Measurements from ENCODE around the gene MTF2.

DNA sequence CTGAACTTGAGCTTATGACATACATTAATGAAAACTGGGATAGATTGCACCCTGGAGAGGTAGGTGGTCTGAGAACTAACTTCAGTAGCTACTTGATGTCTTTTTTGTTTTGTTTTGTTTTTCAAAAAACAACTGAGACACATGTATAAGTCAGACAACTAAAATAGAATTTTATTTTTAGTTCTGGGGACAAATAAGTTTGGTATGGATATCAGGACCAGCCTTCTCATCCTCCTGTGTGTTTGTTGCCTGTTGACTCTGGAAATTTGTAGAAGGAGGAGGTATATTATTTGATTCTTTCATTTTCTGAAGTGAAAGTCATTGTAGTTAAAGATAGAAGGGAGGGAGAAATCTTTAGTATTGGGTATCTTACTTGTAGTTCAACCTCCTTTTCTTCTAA is 41.5 kb downstream of the MTF2 start:
- TF ChIP-seq, protein P1, sequence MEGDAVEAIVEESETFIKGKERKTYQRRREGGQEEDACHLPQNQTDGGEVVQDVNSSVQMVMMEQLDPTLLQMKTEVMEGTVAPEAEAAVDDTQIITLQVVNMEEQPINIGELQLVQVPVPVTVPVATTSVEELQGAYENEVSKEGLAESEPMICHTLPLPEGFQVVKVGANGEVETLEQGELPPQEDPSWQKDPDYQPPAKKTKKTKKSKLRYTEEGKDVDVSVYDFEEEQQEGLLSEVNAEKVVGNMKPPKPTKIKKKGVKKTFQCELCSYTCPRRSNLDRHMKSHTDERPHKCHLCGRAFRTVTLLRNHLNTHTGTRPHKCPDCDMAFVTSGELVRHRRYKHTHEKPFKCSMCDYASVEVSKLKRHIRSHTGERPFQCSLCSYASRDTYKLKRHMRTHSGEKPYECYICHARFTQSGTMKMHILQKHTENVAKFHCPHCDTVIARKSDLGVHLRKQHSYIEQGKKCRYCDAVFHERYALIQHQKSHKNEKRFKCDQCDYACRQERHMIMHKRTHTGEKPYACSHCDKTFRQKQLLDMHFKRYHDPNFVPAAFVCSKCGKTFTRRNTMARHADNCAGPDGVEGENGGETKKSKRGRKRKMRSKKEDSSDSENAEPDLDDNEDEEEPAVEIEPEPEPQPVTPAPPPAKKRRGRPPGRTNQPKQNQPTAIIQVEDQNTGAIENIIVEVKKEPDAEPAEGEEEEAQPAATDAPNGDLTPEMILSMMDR (IDR thresholded peaks at IDR 0.05; ENCODE audit: low read depth, low read length) = no peak
- TF ChIP-seq POLR2A (IDR thresholded peaks at IDR 0.05; ENCODE audit: extremely low read depth, insufficient read length) = no peak
- TF ChIP-seq, protein P2, sequence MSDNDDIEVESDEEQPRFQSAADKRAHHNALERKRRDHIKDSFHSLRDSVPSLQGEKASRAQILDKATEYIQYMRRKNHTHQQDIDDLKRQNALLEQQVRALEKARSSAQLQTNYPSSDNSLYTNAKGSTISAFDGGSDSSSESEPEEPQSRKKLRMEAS (IDR thresholded peaks at IDR 0.05; ENCODE audit: low read depth, low read length) = no peak

Measured in NB4 (cell line).